ENCODE measurements around the gene MEIS1. TPM values are rescaled to one million over a fixed set of nuclear protein-coding genes. Genes with fewer than 3 reads are reported as not detected.

MEIS1 gene
- total RNA-seq, 1 experiment from 2014 or later: 11.5 TPM

DNA sequence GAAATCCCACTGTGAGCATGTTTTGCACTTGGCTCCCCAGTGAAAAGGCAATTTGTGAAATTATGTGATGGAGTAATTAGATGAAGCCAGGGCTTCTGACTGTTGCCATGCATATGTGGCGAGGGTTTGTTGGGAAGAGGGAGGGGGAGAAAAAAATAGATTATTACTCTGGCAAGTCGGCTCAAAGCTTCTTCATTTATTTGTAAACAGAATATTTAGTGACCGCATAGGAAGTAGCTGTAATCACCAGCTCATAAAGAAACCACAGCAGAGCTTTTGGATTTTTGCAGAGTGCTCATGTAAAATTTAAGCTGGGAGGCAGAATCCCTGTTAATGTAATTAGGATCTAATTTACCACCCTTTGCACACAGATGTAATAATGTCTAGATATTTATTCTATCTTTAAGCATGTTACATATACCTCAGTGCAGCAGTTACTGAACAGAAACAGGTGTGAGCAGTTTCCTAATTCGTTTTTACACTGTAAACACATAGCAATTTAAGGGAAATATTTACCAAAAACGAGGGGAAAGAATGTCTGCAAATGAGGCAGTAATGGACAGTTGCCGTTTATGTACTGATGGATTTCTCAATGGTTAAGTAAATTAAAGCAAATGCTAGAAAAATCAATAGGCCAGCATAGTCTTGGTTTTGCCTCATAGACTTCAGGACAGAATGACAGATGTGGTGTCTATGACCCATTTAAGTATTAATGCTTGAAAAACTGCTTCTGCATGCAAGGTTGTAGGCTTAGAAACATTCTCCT is 87.9 kb downstream of the MEIS1 start:
- Mint-ChIP-seq H3K27me3 (ENCODE audit: unreplicated experiment) (no peaks in the 10 kb centered on the region), H3K27ac (ENCODE audit: unreplicated experiment) (no peak overlapping the region), H3K36me3 (ENCODE audit: insufficient read depth, unreplicated experiment) (no peaks in the 10 kb centered on the region), H3K4me1 (ENCODE audit: low read depth, unreplicated experiment) (no peaks in the 10 kb centered on the region), H3K4me3 (ENCODE audit: low read depth, unreplicated experiment) (no peak overlapping the region), H3K9me3 (ENCODE audit: low read depth, unreplicated experiment) (no peaks in the 10 kb centered on the region)
- TF ChIP-seq, protein P1, sequence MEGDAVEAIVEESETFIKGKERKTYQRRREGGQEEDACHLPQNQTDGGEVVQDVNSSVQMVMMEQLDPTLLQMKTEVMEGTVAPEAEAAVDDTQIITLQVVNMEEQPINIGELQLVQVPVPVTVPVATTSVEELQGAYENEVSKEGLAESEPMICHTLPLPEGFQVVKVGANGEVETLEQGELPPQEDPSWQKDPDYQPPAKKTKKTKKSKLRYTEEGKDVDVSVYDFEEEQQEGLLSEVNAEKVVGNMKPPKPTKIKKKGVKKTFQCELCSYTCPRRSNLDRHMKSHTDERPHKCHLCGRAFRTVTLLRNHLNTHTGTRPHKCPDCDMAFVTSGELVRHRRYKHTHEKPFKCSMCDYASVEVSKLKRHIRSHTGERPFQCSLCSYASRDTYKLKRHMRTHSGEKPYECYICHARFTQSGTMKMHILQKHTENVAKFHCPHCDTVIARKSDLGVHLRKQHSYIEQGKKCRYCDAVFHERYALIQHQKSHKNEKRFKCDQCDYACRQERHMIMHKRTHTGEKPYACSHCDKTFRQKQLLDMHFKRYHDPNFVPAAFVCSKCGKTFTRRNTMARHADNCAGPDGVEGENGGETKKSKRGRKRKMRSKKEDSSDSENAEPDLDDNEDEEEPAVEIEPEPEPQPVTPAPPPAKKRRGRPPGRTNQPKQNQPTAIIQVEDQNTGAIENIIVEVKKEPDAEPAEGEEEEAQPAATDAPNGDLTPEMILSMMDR (IDR thresholded peaks at IDR 0.05; ENCODE audit: unreplicated experiment): no peak
- BruUV-seq (replicated peaks): no TSS peak
- intact Hi-C loops (cut with micrococcal nuclease; ENCODE audit: unreplicated experiment): no loop called here
- CTCF ChIA-PET: no interaction called here
- DNase-seq: no peak

- Mint-ChIP-seq H3K27ac (ENCODE audit: unreplicated experiment) (no peak overlapping the region), H3K36me3 (ENCODE audit: insufficient read depth, unreplicated experiment) (no peaks in the 10 kb centered on the region), H3K9me3 (ENCODE audit: low read depth, unreplicated experiment) (no peaks in the 10 kb centered on the region), H3K27me3 (ENCODE audit: unreplicated experiment) (no peaks in the 10 kb centered on the region), H3K4me3 (ENCODE audit: low read depth, unreplicated experiment) (no peak overlapping the region), H3K4me1 (ENCODE audit: low read depth, unreplicated experiment) (no peaks in the 10 kb centered on the region)
- CTCF ChIA-PET: no interaction called here
- TF ChIP-seq, protein P1 (IDR thresholded peaks at IDR 0.05; ENCODE audit: unreplicated experiment): no peak
- intact Hi-C loops (cut with micrococcal nuclease; ENCODE audit: unreplicated experiment): no loop called here
- no peak for DNase-seq
- BruUV-seq (replicated peaks): no TSS peak
These were observed 88.5 kb downstream of the MEIS1 start for GRCh38 chr2:66523377-66523969.

- intact Hi-C loops (cut with micrococcal nuclease; ENCODE audit: unreplicated experiment): no loop called here
- no peak for DNase-seq
- H3K4me1 Mint-ChIP-seq (ENCODE audit: low read depth, unreplicated experiment): no peaks in the 10 kb centered on the region
- TF ChIP-seq, protein P1 (IDR thresholded peaks at IDR 0.05; ENCODE audit: unreplicated experiment): no peak
- no peak overlapping the region for H3K27ac Mint-ChIP-seq (ENCODE audit: unreplicated experiment)
- H3K9me3 Mint-ChIP-seq (ENCODE audit: low read depth, unreplicated experiment): no peaks in the 10 kb centered on the region
- no TSS peak for BruUV-seq (replicated peaks)
- no peaks in the 10 kb centered on the region for H3K27me3 Mint-ChIP-seq (ENCODE audit: unreplicated experiment)
- H3K4me3 Mint-ChIP-seq (ENCODE audit: low read depth, unreplicated experiment): no peak overlapping the region
- CTCF ChIA-PET: no interaction called here
- no peaks in the 10 kb centered on the region for H3K36me3 Mint-ChIP-seq (ENCODE audit: insufficient read depth, unreplicated experiment)
These were observed 89.1 kb downstream of the MEIS1 start for GRCh38 chr2:66523990-66524389.

- no peak overlapping the region for H3K4me3 Mint-ChIP-seq (ENCODE audit: low read depth, unreplicated experiment)
- DNase-seq: no peak
These were observed 90.7 kb downstream of the MEIS1 start for GRCh38 chr2:66525606-66526005.

More at GRCh38 chr2:66525606-66526005, 90.7 kb downstream of the MEIS1 start:
- Mint-ChIP-seq H3K36me3 (ENCODE audit: insufficient read depth, unreplicated experiment) (no peaks in the 10 kb centered on the region), H3K27ac (ENCODE audit: unreplicated experiment) (no peak overlapping the region), H3K4me1 (ENCODE audit: low read depth, unreplicated experiment) (no peaks in the 10 kb centered on the region), H3K9me3 (ENCODE audit: low read depth, unreplicated experiment) (no peaks in the 10 kb centered on the region), H3K27me3 (ENCODE audit: unreplicated experiment) (no peaks in the 10 kb centered on the region)
- TF ChIP-seq, protein P1 (IDR thresholded peaks at IDR 0.05; ENCODE audit: unreplicated experiment): no peak
- CTCF ChIA-PET: no interaction called here
- no TSS peak for BruUV-seq (replicated peaks)
- intact Hi-C loops (cut with micrococcal nuclease; ENCODE audit: unreplicated experiment): no loop called here

All from Calu3 (cell line).